HG02642 (cell line): ENCODE measurements around the gene ANTXR1.

Source experiments
- ATAC-seq: cut with Tn5 transposase; IDR thresholded peaks from one replicate; pipeline ENCODE4 v1.9.1; 2021; ENCODE audit warnings: mild to moderate bottlenecking; ENCODE audit not compliant: unreplicated experiment, poor library complexity

ANTXR1 gene

DNA sequence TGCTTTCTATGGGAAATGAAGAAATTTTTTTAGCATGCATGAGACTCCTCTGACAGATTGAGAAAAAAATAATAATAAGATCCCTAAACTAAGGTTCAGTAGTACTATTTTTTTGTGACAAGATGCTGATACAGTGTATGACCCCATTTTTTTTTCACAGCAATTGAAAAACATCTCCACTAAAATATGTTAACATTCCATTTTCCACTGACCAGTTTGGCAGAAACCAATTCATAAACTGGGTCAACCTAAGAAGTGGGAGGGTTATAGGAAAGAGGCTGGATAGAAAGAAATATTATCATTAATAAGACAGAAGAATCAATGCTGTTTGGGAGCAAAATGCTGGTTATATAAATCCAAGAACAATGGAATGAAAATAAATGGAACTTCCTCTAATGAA, 182.7 kb downstream of the ANTXR1 start:
- no peak for ATAC-seq

DNA sequence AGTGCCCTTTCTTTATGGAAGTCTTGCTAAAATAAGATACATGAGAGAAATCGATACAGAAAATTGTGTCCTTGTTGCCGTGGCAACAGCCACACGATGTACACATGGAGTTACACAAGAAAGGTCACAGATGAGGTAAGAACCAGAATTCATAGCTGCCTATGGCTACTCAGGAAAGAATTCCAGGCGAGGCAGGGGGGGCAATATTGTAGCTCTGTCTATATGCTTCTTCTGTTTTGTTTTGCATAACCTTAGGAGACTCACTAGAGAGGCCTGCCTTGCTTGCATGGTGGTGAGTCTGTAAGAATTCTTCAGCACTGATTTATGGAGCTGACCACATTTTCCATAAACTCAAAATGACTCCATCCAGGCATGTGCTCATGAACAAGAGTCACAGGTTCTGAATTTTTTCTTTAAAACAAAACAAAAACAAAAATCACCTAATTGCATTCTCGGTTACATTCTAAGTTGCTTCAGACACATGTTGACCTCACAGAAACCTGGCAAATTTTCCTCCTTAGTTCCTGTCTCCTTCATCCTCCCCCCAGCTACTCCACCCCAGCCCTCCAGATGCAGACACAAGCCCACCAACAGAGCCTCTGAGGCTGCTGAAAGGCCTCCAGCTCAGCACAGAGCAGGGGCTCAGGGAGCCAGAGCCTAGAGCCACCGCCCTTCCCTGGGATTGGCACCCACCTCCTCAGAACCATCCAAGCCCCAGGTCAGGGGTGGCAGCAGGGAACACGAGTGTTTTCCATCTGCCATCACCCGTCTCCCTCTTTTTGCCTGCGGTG, 183.5 kb downstream of the ANTXR1 start:
- ATAC-seq, result no peak

DNA sequence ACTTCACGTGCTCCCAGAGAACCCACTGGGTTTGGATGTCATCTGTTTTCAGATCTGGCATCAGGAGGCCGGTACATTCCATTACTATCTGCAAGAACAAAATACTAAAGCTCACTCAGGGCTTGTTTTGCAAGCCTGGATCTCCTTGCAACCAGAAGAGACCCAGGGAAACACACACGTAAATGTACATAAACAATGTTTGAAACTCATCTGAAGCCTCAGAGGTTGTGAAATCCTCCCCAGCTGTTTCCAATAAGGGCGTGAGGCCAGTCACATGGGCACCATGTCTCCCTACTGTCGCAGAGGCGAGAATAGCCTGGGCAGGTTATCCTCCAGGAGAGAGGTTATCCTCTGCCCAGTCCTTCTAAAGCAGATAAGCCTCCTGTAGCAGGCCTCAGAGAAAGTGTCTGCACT, 187.1 kb downstream of the ANTXR1 start:
- no peak for ATAC-seq

DNA sequence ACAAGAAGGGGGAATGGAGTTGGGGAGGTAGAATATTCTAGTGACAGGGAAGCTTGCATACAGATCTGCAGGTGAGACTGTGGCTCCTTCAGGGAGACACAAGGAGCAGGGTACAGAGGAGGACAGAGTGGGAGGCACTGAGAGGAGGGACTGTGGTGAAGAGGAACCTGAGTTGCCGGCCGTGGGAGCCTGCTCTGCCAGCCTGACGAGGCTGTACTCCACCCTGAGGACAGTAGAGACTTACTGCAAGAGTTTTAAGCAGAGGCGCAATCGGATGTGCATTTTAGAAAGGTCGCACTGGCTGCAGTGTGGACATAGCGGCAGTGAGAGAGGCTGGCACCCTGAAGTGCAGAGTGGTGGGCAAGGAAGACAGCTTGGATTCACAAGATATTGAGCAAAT, 188.3 kb downstream of the ANTXR1 start:
- ATAC-seq, result no peak

DNA sequence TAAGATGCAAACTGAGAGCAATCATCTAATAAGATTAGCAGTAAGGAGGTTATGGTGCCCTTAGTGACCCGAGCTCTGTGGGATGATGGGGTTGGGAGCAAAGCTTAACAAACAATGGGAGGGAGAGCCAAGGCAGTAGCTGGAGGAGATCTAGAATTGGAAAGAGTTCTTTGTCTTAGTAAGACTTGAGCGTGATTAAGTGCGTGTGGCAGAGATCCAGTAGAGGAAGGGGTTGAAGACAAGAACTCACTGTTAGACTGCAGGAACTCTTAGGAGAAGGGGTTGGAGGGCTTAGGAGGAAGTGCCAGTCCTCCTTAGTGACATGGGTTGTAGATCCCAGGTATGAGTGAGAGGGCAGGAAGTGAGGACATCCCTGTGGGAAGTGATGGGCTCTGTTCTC, 189.3 kb downstream of the ANTXR1 start:
- no peak for ATAC-seq

DNA sequence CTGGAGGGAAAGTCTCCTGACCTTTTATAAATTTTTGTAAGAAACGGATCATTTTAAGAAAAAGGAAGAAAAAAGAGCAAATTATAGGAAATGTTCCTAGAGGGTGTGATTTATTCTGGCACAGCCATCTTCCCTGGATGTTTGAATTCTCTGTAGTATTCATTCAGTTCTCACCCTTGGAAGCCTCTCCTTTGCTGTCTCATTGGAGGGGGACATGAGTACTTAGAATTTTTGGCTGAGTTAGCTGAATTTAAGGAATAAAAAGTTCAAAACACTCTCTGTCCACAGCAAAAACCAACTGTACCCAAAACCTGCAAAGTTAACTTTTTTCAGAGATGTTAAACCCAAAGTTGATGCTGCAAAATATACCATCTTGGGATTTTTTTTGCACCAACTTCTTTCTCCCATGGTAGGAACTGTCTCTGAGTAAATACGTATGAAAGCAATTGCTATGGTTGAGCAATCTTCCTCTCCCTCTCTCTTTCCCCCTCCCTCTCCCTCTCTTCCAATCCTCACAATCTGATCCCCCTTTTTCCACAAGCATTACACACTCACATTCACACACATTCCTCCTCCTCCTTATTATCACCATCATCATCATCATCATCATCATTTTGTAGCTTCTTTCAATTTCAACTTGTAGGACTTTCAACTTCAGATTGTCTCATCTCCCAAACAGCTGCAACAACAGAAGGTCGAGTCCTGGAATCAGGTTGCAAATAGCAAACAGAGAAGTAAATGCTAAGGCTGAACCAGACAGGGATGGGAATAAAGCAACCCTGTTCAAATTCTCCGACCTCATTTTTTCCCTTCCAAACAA, 190.4 kb downstream of the ANTXR1 start:
- no peak for ATAC-seq

DNA sequence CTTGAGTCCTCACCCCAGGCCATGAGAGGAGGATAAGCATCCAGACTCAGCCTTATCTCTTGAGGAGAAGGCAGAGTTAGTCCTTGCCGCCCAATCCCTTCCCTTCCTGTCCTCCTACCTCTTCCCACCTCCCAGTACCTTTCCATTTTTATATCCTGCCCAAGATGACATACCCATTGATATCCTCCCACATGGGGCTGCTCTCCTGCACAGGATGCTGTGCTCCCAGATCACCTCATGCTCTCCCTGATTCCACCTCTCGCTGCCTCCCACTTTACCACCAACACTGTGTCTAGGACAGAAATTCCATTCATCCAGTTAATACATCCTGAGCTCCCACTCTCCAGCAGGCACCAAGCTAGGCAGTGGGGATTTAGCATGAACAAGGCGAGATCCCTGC, 191.7 kb downstream of the ANTXR1 start:
- ATAC-seq, result no peak

DNA sequence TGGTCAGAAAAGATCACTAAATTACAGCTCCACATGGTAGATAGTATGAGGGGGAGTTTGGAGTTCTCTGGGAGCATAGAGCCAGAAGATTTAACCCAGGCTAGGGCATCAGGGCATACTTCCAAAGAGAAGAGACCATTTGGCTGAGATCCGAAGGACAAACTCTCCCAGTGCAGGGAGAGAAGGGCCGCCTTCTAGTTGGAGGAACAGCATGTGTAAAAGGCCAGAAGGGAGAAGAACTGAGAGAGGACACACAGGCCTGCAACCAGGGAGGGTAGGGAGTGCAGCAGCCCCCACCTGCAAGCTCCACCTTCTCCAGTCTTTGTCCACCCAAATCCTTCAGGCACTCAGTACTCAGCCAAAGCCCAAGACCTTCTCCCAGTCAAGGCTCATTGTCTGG, 192.1 kb downstream of the ANTXR1 start:
- no peak for ATAC-seq

DNA sequence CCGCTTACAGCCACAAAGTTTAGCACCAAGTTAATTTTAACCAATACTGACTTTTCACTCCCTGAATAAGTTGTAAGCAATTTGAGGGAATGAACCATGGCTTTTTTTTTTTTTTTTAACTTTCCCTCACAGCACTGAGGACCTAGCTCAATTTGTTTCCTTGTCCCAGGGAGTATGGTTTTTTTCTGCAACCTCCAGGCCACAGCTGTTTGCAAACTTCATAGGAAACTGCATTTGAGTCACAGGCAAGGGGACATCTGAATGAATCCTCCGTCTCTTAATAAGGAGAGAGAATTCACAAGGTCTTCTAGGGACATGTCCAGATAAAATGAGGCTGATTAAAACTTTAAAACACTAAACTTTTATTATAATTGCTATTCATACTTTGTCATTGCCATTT, 192.5 kb downstream of the ANTXR1 start:
- no peak for ATAC-seq

DNA sequence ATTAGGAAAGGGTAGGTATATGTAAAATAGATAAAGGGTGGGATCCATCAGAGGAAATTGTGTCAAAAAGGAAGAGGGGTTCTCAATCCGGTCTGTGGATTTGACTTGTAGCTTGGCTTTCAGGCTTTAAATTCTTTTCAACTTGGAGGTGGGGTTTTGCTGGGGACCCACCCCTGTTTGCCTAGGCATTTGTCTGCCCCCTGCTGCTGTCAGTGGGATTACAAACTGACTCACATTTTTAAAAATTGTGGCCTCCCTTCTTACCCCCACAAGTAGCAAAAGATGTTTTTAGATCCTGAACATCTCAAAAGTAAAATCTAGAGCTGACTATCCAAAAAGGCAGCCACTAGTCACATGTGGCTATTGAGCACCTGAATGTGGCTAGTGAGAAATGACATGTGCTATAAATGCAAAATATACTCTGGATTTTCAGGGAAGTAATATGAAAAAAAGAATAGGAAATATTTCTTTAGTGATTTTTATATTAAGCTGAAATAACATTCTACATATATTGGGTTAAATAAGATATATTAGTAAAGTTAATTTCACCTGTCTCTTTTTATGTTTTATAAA, 195.1 kb downstream of the ANTXR1 start:
- no peak for ATAC-seq

DNA sequence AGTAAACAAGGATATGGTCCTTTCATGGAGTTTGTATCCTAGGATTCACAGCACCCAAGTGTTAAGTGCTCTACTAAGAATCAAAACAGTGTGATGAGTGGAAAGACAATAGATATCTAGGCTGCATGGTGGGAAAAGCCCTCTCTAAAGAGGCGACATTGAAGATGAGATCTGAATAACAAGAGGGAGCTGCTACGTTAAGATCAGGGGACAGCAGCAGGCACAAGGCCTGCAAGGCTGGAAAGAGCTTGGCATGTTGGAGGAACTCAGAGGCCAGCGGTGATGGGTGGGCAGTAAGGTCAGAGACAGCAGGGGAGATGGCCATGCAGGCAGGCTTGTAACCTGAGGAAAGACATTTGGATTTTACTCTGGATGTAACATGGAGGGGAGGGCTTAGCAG, 196.5 kb downstream of the ANTXR1 start:
- ATAC-seq, result no peak

DNA sequence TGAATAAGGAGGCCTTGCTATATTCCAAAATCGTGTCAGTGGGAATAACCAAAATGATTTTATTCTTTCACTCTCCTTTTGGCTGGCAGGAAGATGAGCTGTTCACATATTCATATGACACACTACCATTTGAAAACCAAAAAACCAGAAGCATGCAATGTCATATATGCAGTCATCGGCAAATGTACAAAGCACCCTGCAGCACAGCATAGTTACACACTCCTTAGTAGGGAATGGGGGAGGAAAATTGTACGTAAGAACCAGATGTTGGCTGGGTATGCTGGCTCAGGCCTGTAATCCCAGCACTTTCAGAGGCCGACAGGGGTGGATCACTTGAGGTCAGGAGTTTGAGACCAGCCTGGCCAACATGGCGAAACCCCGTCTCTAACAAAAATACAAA, 197.4 kb downstream of the ANTXR1 start:
- no peak for ATAC-seq

DNA sequence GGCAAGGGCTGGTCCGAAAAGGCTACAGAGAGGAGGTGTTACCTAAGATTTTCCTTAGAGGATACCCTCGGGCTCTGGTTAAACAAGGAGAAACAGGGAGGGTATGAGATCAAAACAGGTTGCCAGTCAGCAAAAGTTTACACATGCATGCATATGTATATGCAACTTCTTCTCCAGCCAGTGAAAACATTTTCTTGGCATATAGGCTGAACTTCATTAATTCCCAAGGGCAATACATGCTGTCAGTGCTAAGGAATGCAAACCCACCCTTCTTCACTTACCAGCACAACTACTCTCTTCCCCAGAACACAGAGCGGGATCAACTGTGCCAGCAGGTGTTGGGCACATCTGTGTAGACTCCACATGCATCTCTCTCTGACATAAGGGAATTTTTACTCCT, 198.1 kb downstream of the ANTXR1 start:
- no peak for ATAC-seq

DNA sequence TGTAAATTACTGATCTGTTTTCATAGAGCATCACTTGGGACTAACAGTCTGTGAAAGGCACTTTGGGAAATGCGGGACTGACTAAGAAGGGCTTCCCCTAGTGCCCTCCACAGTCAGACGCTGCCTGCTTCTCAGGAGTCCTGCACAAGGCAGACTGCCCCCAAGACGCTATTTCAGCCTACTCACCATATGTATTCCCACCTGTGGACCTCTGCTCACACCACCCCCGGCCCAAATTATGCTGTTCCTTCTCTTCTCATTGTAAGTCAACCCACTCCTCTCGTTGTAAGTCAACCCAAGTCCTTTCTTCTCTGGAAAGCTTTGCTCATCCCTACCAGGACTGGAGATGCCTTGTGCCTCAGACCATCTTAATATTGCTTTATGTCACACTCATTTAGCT, 198.7 kb downstream of the ANTXR1 start:
- no peak for ATAC-seq

DNA sequence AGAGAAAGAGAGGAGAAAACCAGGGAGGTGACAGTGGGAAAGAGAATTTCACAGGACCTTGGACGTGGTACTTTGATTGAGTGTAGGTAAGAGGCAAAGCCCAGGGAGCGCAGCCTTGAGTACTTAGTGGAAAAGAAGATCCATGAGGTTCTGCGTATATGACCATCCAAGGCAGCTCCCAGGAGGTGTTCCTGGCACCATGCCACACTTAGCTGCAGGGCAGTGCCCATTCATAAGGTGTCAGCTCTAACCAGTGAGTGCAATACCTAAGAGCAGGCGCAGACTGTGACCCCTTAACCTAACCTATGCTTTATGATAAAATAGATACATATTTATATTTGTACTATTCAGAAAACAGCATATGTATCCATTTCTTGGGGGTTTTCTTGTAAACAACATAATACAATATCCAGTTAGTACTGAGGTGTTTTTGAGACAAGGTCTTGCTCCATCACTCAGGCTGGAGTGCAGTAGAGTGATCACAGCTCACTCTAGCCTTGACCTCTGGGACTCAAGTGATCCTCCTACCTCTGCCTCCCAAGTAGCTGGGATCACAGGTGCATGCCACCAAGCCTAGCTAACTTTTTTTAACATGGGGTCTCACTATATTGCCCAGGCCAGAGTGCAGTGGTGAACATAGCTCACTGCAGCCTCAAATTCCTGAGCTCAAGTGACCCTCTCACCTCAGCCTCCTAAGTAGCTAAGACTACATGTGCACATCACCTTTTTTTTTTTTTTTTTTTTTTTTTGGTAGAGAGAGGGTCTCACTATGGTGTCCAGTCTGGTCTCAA, 199.5 kb downstream of the ANTXR1 start:
- ATAC-seq, result no peak

DNA sequence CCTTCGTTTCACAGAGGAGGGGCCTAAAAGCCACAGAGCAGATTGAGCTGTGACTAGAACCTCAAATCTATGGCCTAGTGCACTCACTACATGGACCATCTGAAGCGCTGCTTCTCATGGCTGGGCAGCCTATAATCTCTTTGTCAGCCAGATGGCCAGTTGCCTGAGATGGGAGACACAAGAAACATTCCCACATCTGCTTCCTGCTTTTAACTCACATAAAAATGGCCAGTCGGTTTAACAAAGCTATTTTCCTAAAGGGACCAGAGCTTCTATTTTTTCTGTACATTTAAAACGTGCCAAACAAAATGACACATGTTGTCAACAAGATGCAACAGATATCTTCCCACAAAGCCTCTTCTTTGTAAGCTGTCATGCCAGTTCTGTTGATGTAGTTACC, 200.2 kb downstream of the ANTXR1 start:
- ATAC-seq, result no peak

DNA sequence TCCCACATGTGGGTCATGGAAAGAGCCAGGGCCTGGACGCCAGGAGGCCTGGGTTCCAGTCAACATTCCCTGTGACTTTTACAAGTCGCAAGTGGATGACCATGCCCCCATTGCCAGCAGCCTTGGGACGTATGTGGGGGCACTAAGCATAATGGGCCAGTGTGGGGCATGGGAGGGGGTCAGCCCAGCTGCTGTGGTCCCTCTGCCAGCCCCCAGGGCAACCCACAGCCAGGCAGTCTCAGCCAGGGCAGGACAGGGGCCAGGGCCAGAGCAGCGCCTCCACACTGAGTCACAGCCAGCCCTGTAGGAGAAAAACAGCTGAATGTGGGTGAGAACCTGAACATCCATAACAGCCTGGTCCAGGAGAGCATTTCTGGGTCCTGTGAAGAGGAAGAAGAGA, 200.8 kb downstream of the ANTXR1 start:
- no peak for ATAC-seq

DNA sequence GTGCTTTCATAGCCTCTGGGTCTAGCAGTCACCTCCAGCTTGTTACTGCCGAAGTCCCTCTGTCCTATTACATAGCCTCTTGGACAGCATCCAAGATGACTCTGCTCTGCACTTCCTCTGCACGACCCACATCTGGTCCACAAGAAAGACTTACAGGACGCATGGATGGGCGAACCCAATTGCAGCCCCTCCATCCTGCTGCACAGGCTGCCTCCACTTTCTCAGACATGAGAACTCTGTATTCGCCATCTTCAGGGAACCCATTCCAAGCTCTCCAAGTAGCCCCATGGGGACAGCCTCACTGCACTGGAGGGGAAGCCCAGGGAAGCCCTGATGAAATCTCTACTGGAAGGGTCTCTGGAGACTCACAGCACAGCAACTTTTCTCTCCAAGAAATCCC, 201.9 kb downstream of the ANTXR1 start:
- ATAC-seq, result no peak

DNA sequence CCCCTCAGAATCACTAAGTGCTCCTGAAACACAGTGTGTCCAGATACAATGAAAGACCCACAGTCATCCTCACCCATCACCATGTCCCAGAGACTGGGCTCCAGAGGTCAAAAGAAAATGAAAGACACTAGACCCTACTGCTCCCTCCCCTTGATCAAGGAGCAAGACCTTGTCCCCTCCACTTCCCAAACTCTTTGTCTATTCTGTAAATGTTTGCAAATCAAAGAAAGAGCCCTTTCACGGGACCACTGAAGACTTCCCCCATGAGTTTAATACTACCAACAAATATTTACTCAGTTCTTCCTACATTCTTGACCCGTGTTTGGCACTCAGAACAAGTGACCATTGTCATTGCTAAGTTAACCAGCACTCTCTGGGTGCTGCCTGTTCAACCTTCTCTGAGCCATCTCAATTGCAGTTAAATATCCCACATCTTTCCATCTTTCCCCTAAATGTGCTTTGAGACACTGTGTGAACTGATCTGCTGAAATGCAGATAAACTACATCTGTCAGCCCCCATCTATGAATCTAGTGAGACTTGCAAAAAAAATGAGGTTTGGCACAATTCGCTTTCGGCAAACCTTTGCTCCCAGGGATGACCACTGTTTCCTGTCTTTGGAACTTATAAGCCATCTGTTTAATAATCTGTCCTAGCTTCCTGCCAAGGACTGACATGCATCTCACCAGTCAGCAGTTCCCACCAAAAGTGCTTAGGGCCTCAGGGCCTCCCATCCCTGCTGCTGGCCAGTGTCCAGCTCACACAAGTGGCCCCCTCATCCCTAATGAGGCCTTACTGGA, 203.8 kb downstream of the ANTXR1 start:
- ATAC-seq, result no peak
